K562 (cell line): ENCODE data around the gene TBCEL. TPM values are rescaled to one million over a fixed set of nuclear protein-coding genes. Genes with fewer than 3 reads are reported as not detected.

Experiments used
- ATAC-seq: fragments of 200-7000 bp; cut with Tn5 transposase; 3 replicates; pipeline ENCODE4 v1.9.1; 2020; ENCODE audit warnings: moderate library complexity
- BruUV-seq: library from RNA; stranded (reverse); fragments of 400-500 nt; replicated peaks from 2 replicates; lab custom pipeline; 2021; lab: Mats Ljungman, UMichigan
- CTCF ChIA-PET: fragments of 300-600 bp; formaldehyde crosslinking; extraction: SDS; loops from one replicate; lab custom pipeline; 2021; ENCODE audit warnings: low intra/inter-chr PET ratio; lab: Yijun Ruan, JAX
- POLR2A ChIA-PET: fragments of 300-600, 350-650 bp; sonication (Branson Sonifier 250); formaldehyde crosslinking; extraction: SDS; loops from one replicate; lab custom pipeline; 2021; ENCODE audit warnings: antibody characterized with exemption, inconsistent platforms; lab: Yijun Ruan, JAX
- DNase-seq, 4 experiments: peaks; one replicate each; pipeline versions ENCODE4 v3.0.0 to v3.0.0-alpha.2; 2011 to 2018; ENCODE audit warnings: low spot score in 3 of 4, mixed read lengths in 3 of 4; ENCODE audit errors: extremely low read depth in 1 of 4
- FAIRE-seq: peaks from 2 replicates; lab custom pipeline; 2011; peaks lifted over from hg19 to GRCh38; lab: Jason Lieb, UNC
- H2AFZ ChIP-seq: 2 replicates; pipeline ENCODE4 v1.6.0; 2011; ENCODE audit warnings: low read depth, low read length, control low read depth, inconsistent platforms
- H3K27ac ChIP-seq: fragments of 200-600 bp; 3 replicates; pipeline ENCODE4 v1.8.0; 2011; ENCODE audit warnings: low read depth, mild to moderate bottlenecking, control low read depth, inconsistent platforms, low read length, moderate library complexity, mixed read lengths; ENCODE audit errors: extremely low read depth
- H3K27me3 ChIP-seq, 2 experiments: fragments of 300-600 bp in 1 of 2; 2 replicates in 1 of 2; 3 replicates in 1 of 2; pipeline versions ENCODE4 v1.6.0 to v1.8.0; 2011; ENCODE audit warnings: inconsistent platforms in 2 of 2, low read length in 2 of 2, mild to moderate bottlenecking in 1 of 2, mixed read lengths in 1 of 2, moderate library complexity in 1 of 2; ENCODE audit not compliant: control insufficient read depth in 2 of 2, insufficient read depth in 2 of 2
- H3K36me3 ChIP-seq: fragments of 300-600 bp; 3 replicates; pipeline ENCODE4 v1.8.0; 2011; ENCODE audit warnings: mild to moderate bottlenecking, low read length, inconsistent platforms; ENCODE audit not compliant: control insufficient read depth, insufficient read depth
- H3K4me1 ChIP-seq, 2 experiments: fragments of 200-600 bp in 1 of 2; replicated peaks in 1 of 2; 2 replicates in 1 of 2; 3 replicates in 1 of 2; pipeline versions ENCODE4 v1.5.1 to v1.8.0; 2011; ENCODE audit warnings: inconsistent platforms in 2 of 2, low read length in 2 of 2, mild to moderate bottlenecking in 1 of 2, mixed read lengths in 1 of 2, moderate library complexity in 1 of 2; ENCODE audit not compliant: control insufficient read depth in 2 of 2, insufficient read depth in 2 of 2
- H3K4me2 ChIP-seq: 2 replicates; pipeline ENCODE4 v1.6.1; 2011; ENCODE audit warnings: low read length, control low read depth, inconsistent platforms, mixed read lengths; ENCODE audit not compliant: insufficient read depth
- H3K4me3 ChIP-seq: fragments of 200-600 bp; sonication (generic), shearing (Covaris generic); 2 replicates; pipeline ENCODE4 v1.5.1; 2016; ENCODE audit warnings: control low read depth, inconsistent platforms
- H3K79me2 ChIP-seq: fragments of 200-600 bp; 3 replicates; pipeline ENCODE4 v1.8.0; 2011; ENCODE audit warnings: low read length, inconsistent platforms; ENCODE audit not compliant: control insufficient read depth, insufficient read depth
- H3K9ac ChIP-seq, 2 experiments: 2 replicates each; pipeline versions ENCODE4 v1.6.0 to v1.6.1; 2011; ENCODE audit warnings: low read depth in 2 of 2, low read length in 2 of 2, control low read depth in 1 of 2, inconsistent platforms in 1 of 2, mild to moderate bottlenecking in 1 of 2, mixed read lengths in 1 of 2; ENCODE audit not compliant: insufficient read depth in 1 of 2
- H3K9me1 ChIP-seq: one replicate; pipeline ENCODE4 v1.6.0; 2011; ENCODE audit warnings: inconsistent platforms, mild to moderate bottlenecking, low read length, moderate library complexity; ENCODE audit not compliant: control insufficient read depth, insufficient read depth
- H3K9me3 ChIP-seq: replicated peaks from 2 replicates; pipeline ENCODE4 v1.5.1; 2011; ENCODE audit warnings: low read depth, low read length, inconsistent platforms; ENCODE audit not compliant: control insufficient read depth, insufficient read depth
- H4K20me1 ChIP-seq: replicated peaks from 2 replicates; pipeline ENCODE4 v1.6.1; 2011; ENCODE audit warnings: low read length, inconsistent platforms, mixed read lengths; ENCODE audit not compliant: control insufficient read depth, insufficient read depth
- DACH1 ChIP-seq: fragments of 450-650 bp; IDR thresholded peaks from 2 replicates; pipeline ENCODE4 v1.6.1; 2018; ENCODE audit not compliant: partially characterized antibody
- ETV6 ChIP-seq, 3 experiments: fragments of 150-350 bp in 1 of 3; sonication (generic) in 1 of 3; formaldehyde crosslinking in 1 of 3; IDR thresholded peaks; 2 replicates each; pipeline versions ENCODE4 v1.6.1 to v1.8.0; 2014 to 2022; ENCODE audit warnings: borderline replicate concordance in 2 of 3, low read depth in 2 of 3, antibody characterized with exemption in 1 of 3, low read length in 1 of 3, mild to moderate bottlenecking in 1 of 3, missing genetic modification reagents in 1 of 3
- FOS ChIP-seq: IDR thresholded peaks from 3 replicates; pipeline ENCODE4 v1.6.1; 2011; ENCODE audit not compliant: insufficient read length; ENCODE audit errors: extremely low read depth
- GABPB1 ChIP-seq: sonication (generic); formaldehyde crosslinking; IDR thresholded peaks from 2 replicates; pipeline ENCODE4 v1.8.0; 2022; ENCODE audit warnings: mild to moderate bottlenecking, missing genetic modification reagents
- GMEB1 ChIP-seq: fragments of 250-450 bp; sonication (Bioruptor Pico); IDR thresholded peaks from 2 replicates; pipeline ENCODE4 v1.4.0; 2020; ENCODE audit warnings: mild to moderate bottlenecking
- POLR2G ChIP-seq: fragments of 200-400 bp; formaldehyde crosslinking; IDR thresholded peaks from 2 replicates; pipeline ENCODE4 v1.6.1; 2017; ENCODE audit warnings: low read depth, mild to moderate bottlenecking, antibody characterized with exemption, low read length, moderate library complexity
- PRPF4 ChIP-seq: fragments of 200-400 bp; formaldehyde crosslinking; IDR thresholded peaks from one replicate; pipeline ENCODE4 v1.6.1; 2017; ENCODE audit warnings: low read length, low read depth, mild to moderate bottlenecking; ENCODE audit not compliant: insufficient read depth, poor library complexity, severe bottlenecking
- ZFP30 ChIP-seq: fragments of 250-450 bp; sonication (Bioruptor Pico); IDR thresholded peaks from 2 replicates; pipeline ENCODE4 v1.8.0; 2022; ENCODE audit warnings: moderate library complexity, mild to moderate bottlenecking, inconsistent platforms, borderline replicate concordance
- ZNF282 ChIP-seq: sonication (generic); formaldehyde crosslinking; IDR thresholded peaks from 2 replicates; pipeline ENCODE4 v1.8.1; 2023; ENCODE audit warnings: missing genetic modification reagents
- ZNF583 ChIP-seq: fragments of 250-450 bp; sonication (Bioruptor Pico); IDR thresholded peaks from 2 replicates; pipeline ENCODE4 v1.4.0; 2020
- WGBS: fragments of 100-300 bp; shearing (Covaris generic); methylation state at CpG from one replicate; pipeline ENCODE4 v1.1.6; 2016; ENCODE audit warnings: low coverage, mixed read lengths; ENCODE audit not compliant: insufficient coverage; ENCODE audit errors: missing lambda C conversion rate; 5-methylcytosine and 5-hydroxymethylcytosine counted together
- in situ Hi-C: fragments of 300-500 bp; cut with MboI; formaldehyde crosslinking; loops from 4 replicates; pipeline ENCODE4 v1.15.0; 2018; ENCODE audit warnings: inconsistent platforms, mixed read lengths
- intact Hi-C: fragments of 100-400 bp; cut with micrococcal nuclease; formaldehyde crosslinking; loops from 2 replicates; pipeline ENCODE4 v1.14.2; 2022
- polyA plus RNA-seq, 8 experiments: library from polyadenylated mRNA; depleted of rRNA in 4 of 8; stranded (reverse) in 5 of 8; unstranded in 3 of 8; fragments of >200 nt; fragmentation: Nextera tagmentation in 2 of 8; fragmentation: Illumina TruSeq in 1 of 8; extraction: Ambion mirVana in 2 of 8; extraction: Trizol in 1 of 8; gene quantifications; 2 replicates each; pipeline versions ENCODE4 v1.2.1 to v1.2.3, GENCODE V29; 2011 to 2014; ENCODE audit warnings: inconsistent platforms in 1 of 8, missing spikeins in 1 of 8
- total RNA-seq, 7 experiments: library from RNA; depleted of rRNA in 6 of 7; stranded (reverse); fragments of >200 nt in 6 of 7; fragmentation: Illumina TruSeq in 2 of 7; extraction: Trizol in 2 of 7; gene quantifications; 2 replicates each; pipeline versions ENCODE4 v1.2.1 to v1.2.3, GENCODE V29; 2011 to 2021; ENCODE audit warnings: low replicate concordance in 1 of 7

TBCEL gene
- total and polyA plus RNA-seq, 9 of the 15 experiments (the other 6 are each of a cell fraction or from before 2014, with no cell fraction given) = 0.39 to 2.3 (median 1.4) TPM

- no peak overlapping the region for H2AFZ ChIP-seq
- no TSS peak for BruUV-seq
- ATAC-seq (no peak), DNase-seq (no peak)
- no peaks in the 10 kb centered on the region for H3K36me3 ChIP-seq
- no peaks in the 10 kb centered on the region for H3K4me1 ChIP-seq
- H4K20me1 ChIP-seq = no peaks in the 10 kb centered on the region
- H3K27ac ChIP-seq = no peak overlapping the region
- CTCF ChIA-PET = no interaction called here
- no peak overlapping the region for H3K9ac ChIP-seq
- H3K4me3 ChIP-seq = no peak overlapping the region
- 2% methylated on average over 4 of the region's 4 CpGs for WGBS
- H3K79me2 ChIP-seq = no peaks in the 10 kb centered on the region
- in situ Hi-C loops (no loop called here), intact Hi-C loops (no loop called here)
- POLR2A ChIA-PET = no interaction called here
- no peak overlapping the region for H3K4me2 ChIP-seq
- H3K27me3 ChIP-seq = peaks cover 4 to 16% of the 10 kb centered on the region in 2 experiments; a peak in 4 of 5 replicates
- no peaks in the 10 kb centered on the region for H3K9me3 ChIP-seq
- TF ChIP-seq ETV6 (IDR thresholded peaks at IDR 0.05; ENCODE audit: borderline replicate concordance in 1 of 2, low read depth in 2 of 2, low read length in 1 of 2) (no peak), ETV6 (CRISPR knock-in tag; IDR thresholded peaks at IDR 0.05; ENCODE audit: borderline replicate concordance) (no peak), ZFP30 (CRISPR knock-in tag) (no peak), POLR2G (no peak), ZNF282 (CRISPR knock-in tag) (no peak), FOS (no peak), DACH1 (no peak), GMEB1 (no peak), GABPB1 (CRISPR knock-in tag) (no peak), PRPF4 (no peak), ZNF583 (CRISPR knock-in tag) (no peak)
- TF ChIP-seq, all 486 proteins: peak for 0
- no peak for FAIRE-seq
- H3K9me1 ChIP-seq = no peaks in the 10 kb centered on the region
These were observed 81.2 kb downstream of the TBCEL start for GRCh38 chr11:121105063-121105480.
